PC-3 (cell line): ENCODE measurements around the gene SOBP. TPM values are rescaled to one million over a fixed set of nuclear protein-coding genes. Genes with fewer than 3 reads are reported as not detected.

Experiments
- ATAC-seq: fragments of 200-7000 bp; cut with Tn5 transposase; 2 replicates; pipeline ENCODE4 v1.9.1; 2020; ENCODE audit warnings: mild to moderate bottlenecking, moderate library complexity
- BruUV-seq: library from RNA; stranded (reverse); fragments of 400-500 nt; replicated peaks from 2 replicates; lab custom pipeline; 2021; lab: Mats Ljungman, UMichigan
- CTCF ChIA-PET: fragments of 300-600 bp; sonication (Branson Sonifier 250); formaldehyde crosslinking; loops from one replicate; lab custom pipeline; 2022; ENCODE audit warnings: antibody characterized with exemption; lab: Charles Lee
- POLR2A ChIA-PET: fragments of 300-600 bp; sonication (Branson Sonifier 250); formaldehyde crosslinking; loops from one replicate; lab custom pipeline; 2022; ENCODE audit warnings: antibody characterized with exemption; ENCODE audit not compliant: unreplicated experiment; lab: Charles Lee
- DNase-seq: peaks from one replicate; pipeline ENCODE4 v3.0.0-alpha.2; 2015
- H2AFZ ChIP-seq: fragments of 300-600 bp; sonication (generic); 2 replicates; pipeline ENCODE4 v1.6.0; 2016; ENCODE audit warnings: antibody characterized with exemption, low read length
- H3F3A ChIP-seq: fragments of 300-600 bp; sonication (generic); one replicate; pipeline ENCODE4 v1.6.0; 2017; ENCODE audit warnings: antibody characterized with exemption, low read length, control low read depth, mild to moderate bottlenecking; ENCODE audit not compliant: unreplicated experiment
- H3K27ac ChIP-seq: fragments of 300-600 bp; sonication (generic); 2 replicates; pipeline ENCODE4 v1.5.1; 2016; ENCODE audit warnings: mild to moderate bottlenecking, low read length
- H3K27me3 ChIP-seq: fragments of 300-600 bp; sonication (generic); 2 replicates; pipeline ENCODE4 v1.6.1; 2016; ENCODE audit warnings: low read length, mixed read lengths
- H3K36me3 ChIP-seq: fragments of 300-600 bp; sonication (generic); 2 replicates; pipeline ENCODE4 v1.6.1; 2016; ENCODE audit warnings: low read depth, mixed run types, low read length, mixed read lengths
- H3K4me1 ChIP-seq: fragments of 300-600 bp; sonication (generic); 2 replicates; pipeline ENCODE4 v1.5.1; 2016; ENCODE audit warnings: low read length; ENCODE audit not compliant: insufficient read depth
- H3K4me2 ChIP-seq: fragments of 300-600 bp; sonication (generic); 2 replicates; pipeline ENCODE4 v1.6.0; 2016; ENCODE audit warnings: low read length
- H3K4me3 ChIP-seq: fragments of 300-600 bp; sonication (generic); 2 replicates; pipeline ENCODE4 v1.5.1; 2016; ENCODE audit warnings: mild to moderate bottlenecking, low read length, mixed read lengths
- H3K79me2 ChIP-seq: fragments of 300-600 bp; sonication (generic); 2 replicates; pipeline ENCODE4 v1.6.1; 2017; ENCODE audit warnings: low read length, mixed read lengths
- H3K9ac ChIP-seq: fragments of 300-600 bp; sonication (generic); 2 replicates; pipeline ENCODE4 v1.6.0; 2016; ENCODE audit warnings: mild to moderate bottlenecking, low read length
- H3K9me2 ChIP-seq: fragments of 300-600 bp; sonication (generic); replicated peaks from 2 replicates; pipeline ENCODE4 v1.6.1; 2016; ENCODE audit warnings: mixed run types, low read length, mixed read lengths
- H3K9me3 ChIP-seq: fragments of 300-600 bp; sonication (generic); 2 replicates; pipeline ENCODE4 v1.6.1; 2016; ENCODE audit warnings: low read length, mixed read lengths
- H4K20me1 ChIP-seq: fragments of 300-600 bp; sonication (generic); 2 replicates; pipeline ENCODE4 v1.6.1; 2016; ENCODE audit warnings: low read length, mixed read lengths
- EZH2 ChIP-seq: fragments of 300-600 bp; sonication (generic); IDR thresholded peaks from one replicate; pipeline ENCODE4 v1.6.1; 2017; ENCODE audit warnings: antibody characterized with exemption, mild to moderate bottlenecking, low read length; ENCODE audit not compliant: unreplicated experiment
- EZH2phosphoT487 ChIP-seq: fragments of 300-600 bp; sonication (generic); IDR thresholded peaks from 2 replicates; pipeline ENCODE4 v1.6.1; 2018; ENCODE audit warnings: mild to moderate bottlenecking, antibody characterized with exemption, low read length, borderline replicate concordance
- intact Hi-C: fragments of 100-400 bp; cut with micrococcal nuclease; formaldehyde crosslinking; loops from 2 replicates; pipeline ENCODE4 v1.9.0; 2023
- total RNA-seq: library from RNA; depleted of rRNA; stranded (reverse); fragments of >200 nt; gene quantifications from 2 replicates; pipeline ENCODE4 v1.2.3, GENCODE V29; 2014
- TF ChIP-seq, protein P1 (sequence below): fragments of 300-600 bp; sonication (generic); conservative IDR thresholded peaks from 2 replicates; pipeline ENCODE4 v1.5.1; 2017; ENCODE audit warnings: antibody characterized with exemption, low read depth, mild to moderate bottlenecking, low read length

Gene SOBP
- total RNA-seq, 1 experiment from 2014 or later: 0.15 TPM

DNA sequence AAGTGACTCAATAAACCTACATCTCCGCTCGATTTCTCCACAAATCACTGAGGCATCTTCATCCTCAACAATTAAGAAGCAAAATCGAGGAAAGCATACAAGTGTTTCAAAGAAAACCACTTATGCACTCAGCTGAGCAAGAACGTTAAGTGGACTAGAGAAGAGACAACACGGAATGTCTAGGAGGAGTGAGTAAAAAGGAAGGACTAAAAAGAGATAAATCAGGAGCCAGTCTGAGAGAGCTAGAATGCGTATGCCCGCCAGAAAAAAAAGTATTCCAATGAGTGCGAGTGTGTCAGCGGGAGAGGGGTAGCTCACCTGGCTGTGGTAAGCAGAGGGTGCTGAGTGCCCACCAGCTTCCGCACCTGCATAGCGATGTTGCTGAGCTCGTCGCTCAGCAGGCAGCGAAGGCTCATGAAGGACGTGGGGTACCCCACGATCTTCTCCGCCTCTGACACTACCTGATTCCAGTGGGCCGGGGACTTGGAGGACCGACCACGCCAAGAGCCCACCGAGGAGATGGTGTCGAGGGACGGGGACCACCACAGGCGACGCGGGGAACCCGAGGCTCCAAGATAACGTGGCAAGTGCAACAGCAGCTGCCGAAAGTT lies 31.1 kb upstream of the SOBP start:
- no peaks in the 10 kb centered on the region for H3F3A ChIP-seq
- H3K27ac ChIP-seq: peak overlapping the region; percentile 35

DNA sequence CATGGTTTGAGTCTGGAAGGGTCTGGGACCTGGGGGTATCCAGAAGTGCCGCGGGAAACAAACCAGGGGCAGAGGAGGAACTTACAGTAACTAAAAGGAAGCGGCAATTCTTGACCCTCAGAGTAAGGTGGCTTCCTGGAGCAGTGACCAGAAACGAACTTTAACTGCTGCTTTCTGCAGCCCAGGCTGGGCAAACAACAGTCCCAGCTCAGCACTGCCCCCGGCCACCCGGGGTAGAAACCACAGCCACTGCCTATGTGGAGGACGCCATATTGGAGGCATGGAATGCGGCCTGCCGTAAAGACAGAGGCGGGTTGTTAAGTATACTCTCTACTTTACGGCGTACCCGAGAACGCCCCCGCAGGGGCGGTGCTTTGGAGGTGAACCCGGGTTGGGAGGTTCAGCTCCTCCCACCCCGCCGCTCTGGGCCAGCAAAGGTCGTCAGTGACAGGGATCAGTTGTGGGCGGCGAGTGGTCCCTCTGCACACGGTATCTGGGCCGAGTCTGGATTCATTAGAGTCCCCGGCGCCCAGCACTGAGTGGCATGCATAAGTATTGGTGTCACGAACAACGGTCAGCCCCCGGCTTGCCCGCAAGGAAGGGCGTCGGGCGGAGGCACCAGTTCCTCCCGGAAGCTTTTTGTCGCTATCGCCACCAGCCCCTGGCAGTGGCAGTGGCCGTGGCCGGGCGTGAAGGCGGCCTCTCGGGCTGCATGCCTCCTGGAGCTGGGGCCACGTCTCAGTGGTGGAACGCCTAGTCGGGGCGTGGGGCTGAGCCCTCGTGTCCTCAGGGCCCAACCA lies 30.4 kb upstream of the SOBP start, which contains the start of gene PDSS2:
Gene PDSS2 (minus strand): TSS at position 282 of the 800 bp plus-strand sequence. CDS start 279 bp downstream, at position 3.
- Histone ChIP-seq H3K4me1 (peaks cover 6% of the 10 kb centered on the region; the same call in 1 of the 2 replicates), H3K27me3 (no peaks in the 10 kb centered on the region), H3K9ac (peak within 1 kb of the TSS; percentile 76), H3K9me2 (no peaks in the 10 kb centered on the region), H4K20me1 (no peaks in the 10 kb centered on the region), H3K36me3 (no peaks in the 10 kb centered on the region), H3K4me3 (peak within 1 kb of the TSS; percentile 91), H3K4me2 (peak within 1 kb of the TSS; percentile 90), H3K27ac (peak within 1 kb of the TSS; percentile 35), H3K9me3 (no peaks in the 10 kb centered on the region), H3F3A (no peaks in the 10 kb centered on the region), H3K79me2 (peaks cover 31% of the 10 kb centered on the region), H2AFZ (peak within 1 kb of the TSS; percentile 99)
- POLR2A ChIA-PET: interaction anchor here (0.5 to 0.8 kb wide), 3 partner anchors 344 to 431 kb away, joined by 3 to 5 read pairs (median 3); partner anchors contain the start of gene BEND3
- ATAC-seq (peak; percentile 92), DNase-seq (peak; percentile 94)
- no peak for TF ChIP-seq EZH2phosphoT487
- TF ChIP-seq EZH2: no peak
- TF ChIP-seq, protein P1, sequence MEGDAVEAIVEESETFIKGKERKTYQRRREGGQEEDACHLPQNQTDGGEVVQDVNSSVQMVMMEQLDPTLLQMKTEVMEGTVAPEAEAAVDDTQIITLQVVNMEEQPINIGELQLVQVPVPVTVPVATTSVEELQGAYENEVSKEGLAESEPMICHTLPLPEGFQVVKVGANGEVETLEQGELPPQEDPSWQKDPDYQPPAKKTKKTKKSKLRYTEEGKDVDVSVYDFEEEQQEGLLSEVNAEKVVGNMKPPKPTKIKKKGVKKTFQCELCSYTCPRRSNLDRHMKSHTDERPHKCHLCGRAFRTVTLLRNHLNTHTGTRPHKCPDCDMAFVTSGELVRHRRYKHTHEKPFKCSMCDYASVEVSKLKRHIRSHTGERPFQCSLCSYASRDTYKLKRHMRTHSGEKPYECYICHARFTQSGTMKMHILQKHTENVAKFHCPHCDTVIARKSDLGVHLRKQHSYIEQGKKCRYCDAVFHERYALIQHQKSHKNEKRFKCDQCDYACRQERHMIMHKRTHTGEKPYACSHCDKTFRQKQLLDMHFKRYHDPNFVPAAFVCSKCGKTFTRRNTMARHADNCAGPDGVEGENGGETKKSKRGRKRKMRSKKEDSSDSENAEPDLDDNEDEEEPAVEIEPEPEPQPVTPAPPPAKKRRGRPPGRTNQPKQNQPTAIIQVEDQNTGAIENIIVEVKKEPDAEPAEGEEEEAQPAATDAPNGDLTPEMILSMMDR: peak; percentile 49
- CTCF ChIA-PET: interaction anchor here (0.5 to 1.7 kb wide), 4 partner anchors 90 to 206 kb away, joined by 3 to 8 read pairs (median 5); no protein-coding TSS in a partner anchor
- intact Hi-C loops: loop anchor here (2.0 kb wide), 1 partner anchor 141 kb away; no protein-coding TSS in a partner anchor
- BruUV-seq: TSS peak; percentile 87

More for the DNA sequence above, 31.1 kb upstream of the SOBP start:
- H3K36me3 ChIP-seq: no peaks in the 10 kb centered on the region
- H2AFZ ChIP-seq: peak overlapping the region; percentile 99
- TF ChIP-seq, protein P1: no peak
- TF ChIP-seq EZH2 (no peak), EZH2phosphoT487 (no peak)
- H3K9me2 ChIP-seq: no peaks in the 10 kb centered on the region
- H3K4me1 ChIP-seq: peaks cover 6% of the 10 kb centered on the region; the same call in 1 of the 2 replicates
- intact Hi-C loops: loop anchor here (2.0 kb wide), 1 partner anchor 140 kb away; no protein-coding TSS in a partner anchor
- peaks cover 31% of the 10 kb centered on the region for H3K79me2 ChIP-seq
- H3K4me2 ChIP-seq: peak overlapping the region; percentile 90
- no peaks in the 10 kb centered on the region for H3K9me3 ChIP-seq
- ATAC-seq (peak; percentile 35), DNase-seq (peak; percentile 26)
- peak overlapping the region; percentile 91 for H3K4me3 ChIP-seq
- POLR2A ChIA-PET: interaction anchor here (0.5 to 0.8 kb wide), 3 partner anchors 343 to 430 kb away, joined by 3 to 5 read pairs (median 3); partner anchors contain the start of gene BEND3
- peak overlapping the region; percentile 76 for H3K9ac ChIP-seq
- H4K20me1 ChIP-seq: no peaks in the 10 kb centered on the region
- TSS peak; percentile 58 for BruUV-seq
- no peaks in the 10 kb centered on the region for H3K27me3 ChIP-seq
- CTCF ChIA-PET: interaction anchor here (0.5 to 1.7 kb wide), 2 partner anchors 91 to 141 kb away, joined by 4 to 6 read pairs; no protein-coding TSS in a partner anchor
